Measurements from ENCODE around the gene CATSPER3. TPM values are rescaled to one million over a fixed set of nuclear protein-coding genes. Genes with fewer than 3 reads are reported as not detected.

Gene CATSPER3
- total and polyA plus RNA-seq, 2 of the 8 experiments (the other 6 are each of a cell fraction or from before 2014, with no cell fraction given), result 0.62 TPM; not detected in 1

DNA sequence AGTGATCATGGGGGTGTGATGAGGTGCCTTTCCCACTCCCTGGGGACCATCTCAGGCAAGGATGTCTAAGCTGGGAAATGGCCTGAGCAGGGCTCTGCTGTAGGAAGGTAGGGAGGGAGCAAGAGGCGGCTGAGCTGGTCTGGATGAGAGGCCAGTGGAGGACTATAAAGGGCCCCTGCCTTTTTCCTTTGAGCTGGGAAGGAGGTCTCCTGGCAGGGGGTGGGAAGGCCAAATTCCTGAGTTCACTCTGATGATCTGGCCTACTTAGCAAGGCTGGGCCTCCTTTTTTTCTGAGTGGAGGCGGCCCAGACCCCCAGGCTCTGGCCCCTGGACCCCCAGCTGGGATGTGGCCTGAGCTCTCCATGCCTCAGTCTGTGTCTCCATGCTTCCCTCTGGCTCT, 80.6 kb downstream of the CATSPER3 start:
- 70% methylated on average over 1 of the region's 2 CpGs; no CpG with 5 or more reads in 1 of the 2 experiments for WGBS, 2 experiments (ENCODE audit: extremely low coverage in 1 of 2, insufficient coverage in 1 of 2, insufficient read length in 1 of 2, insufficient replicate concordance in 2 of 2, low coverage in 1 of 2, low lambda C conversion rate in 2 of 2, missing lambda C conversion rate in 1 of 2)
- H3K14ac ChIP-seq (ENCODE audit: insufficient read length), result no peak overlapping the region
- no peak overlapping the region for H2BK12ac ChIP-seq (ENCODE audit: low read depth, low read length)
- no peak overlapping the region for H2BK5ac ChIP-seq (ENCODE audit: low read depth, low read length)
- H3K27ac ChIP-seq (ENCODE audit: low read depth, low read length), result no peak overlapping the region
- H4K91ac ChIP-seq (replicated peaks; ENCODE audit: insufficient read length, low read length), result no peak overlapping the region
- H3K9me3 ChIP-seq (ENCODE audit: insufficient read depth in 2 of 2, low read depth in 1 of 2, low read length in 1 of 2), result no peaks in the 10 kb centered on the region
- no peaks in the 10 kb centered on the region for H3K36me3 ChIP-seq (ENCODE audit: control insufficient read depth in 2 of 4, insufficient read depth in 4 of 4, low read length in 3 of 4)
- H3K9ac ChIP-seq (replicated peaks in 1 of 4; ENCODE audit: extremely low read depth in 1 of 4, low read depth in 3 of 4, low read length in 3 of 4), result no peak overlapping the region
- H3K79me1 ChIP-seq (ENCODE audit: low read depth, low read length), result no peaks in the 10 kb centered on the region
- peaks cover 48 to 95% (median 86%) of the 10 kb centered on the region in 4 experiments for H3K27me3 ChIP-seq (replicated peaks in 1 of 4; ENCODE audit: control insufficient read depth in 3 of 4, extremely low read depth in 1 of 4, insufficient read depth in 3 of 4, low read length in 3 of 4)
- H2AFZ ChIP-seq (ENCODE audit: low read length), result no peak overlapping the region
- H2AK5ac ChIP-seq (ENCODE audit: low read depth, low read length), result peak overlapping the region; percentile 78; the same call in 1 of the 2 replicates
- no peak for FAIRE-seq
- CTCF ChIA-PET (ENCODE audit: partially characterized antibody), result interaction anchor here (0.7 to 1.5 kb wide), 6 partner anchors 13 to 133 kb away, joined by 3 to 5 read pairs (median 3); no protein-coding TSS in a partner anchor
- POLR2A ChIA-PET (ENCODE audit: partially characterized antibody), result interaction anchor here (0.6 to 1.3 kb wide), 3 partner anchors 9 to 484 kb away, joined by 3 read pairs; no protein-coding TSS in a partner anchor
- no peak for TF ChIP-seq KDM5A (IDR thresholded peaks at IDR 0.05; ENCODE audit: low read length)
- 0 out of 2 replicates have a peak, but pooled peaks have one; percentile 24 for TF ChIP-seq TEAD4 (IDR thresholded peaks at IDR 0.05; ENCODE audit: low read depth, low read length)
- no peak overlapping the region for H2BK15ac ChIP-seq (ENCODE audit: low read length)
- no peak overlapping the region for H3K23ac ChIP-seq (ENCODE audit: insufficient read length)
- H3K4me2 ChIP-seq (ENCODE audit: insufficient read depth in 1 of 2, low read depth in 2 of 2, low read length in 2 of 2), result no peak overlapping the region
- no peak overlapping the region for H3K18ac ChIP-seq (ENCODE audit: extremely low read depth, low read length)
- no peak overlapping the region for H3K4me3 ChIP-seq (ENCODE audit: extremely low read depth in 1 of 4, insufficient read depth in 2 of 4, low read depth in 3 of 4, low read length in 4 of 4)
- no peak for DNase-seq (ENCODE audit: low read depth in 1 of 2, low spot score in 2 of 2)
- no peak overlapping the region; the same call in 1 of the 2 replicates for H4K8ac ChIP-seq (ENCODE audit: extremely low read depth, insufficient read depth, low read length)
- peaks cover 7% of the 10 kb centered on the region; the same call in 1 of the 2 replicates for H3K23me2 ChIP-seq (ENCODE audit: low read depth, low read length)
- H3K79me2 ChIP-seq (ENCODE audit: control insufficient read depth in 1 of 2, insufficient read depth in 2 of 2, low read length in 2 of 2), result no peaks in the 10 kb centered on the region
- H3K4ac ChIP-seq (replicated peaks; ENCODE audit: insufficient read length, low read depth, low read length), result no peak overlapping the region
- no peak overlapping the region for H4K5ac ChIP-seq (ENCODE audit: insufficient read length, low read depth, low read length)
- H2BK120ac ChIP-seq (replicated peaks; ENCODE audit: low read depth, low read length), result no peak overlapping the region
- H2BK20ac ChIP-seq (ENCODE audit: low read length), result no peak overlapping the region
- peaks cover 0 to 3% (median 2%) of the 10 kb centered on the region in 4 experiments; a peak in 3 of 7 replicates for H3K4me1 ChIP-seq (replicated peaks in 1 of 4; ENCODE audit: control insufficient read depth in 3 of 4, insufficient read depth in 4 of 4, low read length in 3 of 4)
- no peak overlapping the region for H3K56ac ChIP-seq (replicated peaks; ENCODE audit: insufficient read length, low read depth, low read length)
- peaks cover 0 to 5% of the 10 kb centered on the region in 2 experiments for H4K20me1 ChIP-seq (replicated peaks in 1 of 2; ENCODE audit: control insufficient read depth in 1 of 2, insufficient read depth in 2 of 2, low read length in 2 of 2)
